ENCODE results near the gene RGS14. TPM values are rescaled to one million over a fixed set of nuclear protein-coding genes. Genes with fewer than 3 reads are reported as not detected.
A peak's percentile ranks its signal among the peaks of the same experiment; 100 is the strongest.

Gene RGS14
- total RNA-seq, 1 donor from 2014 or later, result 4.3 TPM

- intact Hi-C loops (cut with DNase I), result no loop called here
- peak; percentile 81 for DNase-seq (ENCODE audit: low spot score)
These were observed 3.9 kb downstream of the RGS14 start for GRCh38 chr5:177361418-177362291.

- peak; percentile 64 for DNase-seq (ENCODE audit: low spot score)
- intact Hi-C loops (cut with DNase I), result no loop called here
These were observed 4.5 kb downstream of the RGS14 start for GRCh38 chr5:177362292-177362609.

GRCh38 chr5:177362610-177363507 lies 5.1 kb downstream of the RGS14 start:
- peak; percentile 80 for DNase-seq (ENCODE audit: low spot score)
- intact Hi-C loops (cut with DNase I), result no loop called here

GRCh38 chr5:177363565-177363964 lies 5.8 kb downstream of the RGS14 start:
- no peak for DNase-seq (ENCODE audit: low spot score)
- intact Hi-C loops (cut with DNase I), result no loop called here

GRCh38 chr5:177364159-177364962 lies 6.6 kb downstream of the RGS14 start:
- DNase-seq (ENCODE audit: low spot score), result no peak
- intact Hi-C loops (cut with DNase I), result no loop called here

- intact Hi-C loops (cut with DNase I), result loop anchor here (5.0 kb wide), 1 partner anchor 49 kb away; no protein-coding TSS in a partner anchor
- DNase-seq (ENCODE audit: low spot score), result no peak
These were observed 8.3 kb downstream of the RGS14 start for GRCh38 chr5:177365845-177366527.

GRCh38 chr5:177366528-177367322 lies 9.0 kb downstream of the RGS14 start:
- intact Hi-C loops (cut with DNase I), result loop anchor here (5.0 kb wide), 1 partner anchor 49 kb away; no protein-coding TSS in a partner anchor
- peak; percentile 91 for DNase-seq (ENCODE audit: low spot score)

GRCh38 chr5:177367323-177367848 lies 9.7 kb downstream of the RGS14 start:
- DNase-seq (ENCODE audit: low spot score), result no peak
- intact Hi-C loops (cut with DNase I), result loop anchor here (5.0 kb wide), 1 partner anchor 50 kb away; no protein-coding TSS in a partner anchor

GRCh38 chr5:177367981-177368868 lies 10.5 kb downstream of the RGS14 start:
- no peak for DNase-seq (ENCODE audit: low spot score)
- intact Hi-C loops (cut with DNase I), result loop anchor here (5.0 kb wide), 1 partner anchor 51 kb away; no protein-coding TSS in a partner anchor

- no peak for DNase-seq (ENCODE audit: low spot score)
- intact Hi-C loops (cut with DNase I), result loop anchor here (5.0 kb wide), 1 partner anchor 52 kb away; no protein-coding TSS in a partner anchor
These were observed 11.3 kb downstream of the RGS14 start for GRCh38 chr5:177368869-177369644.

- intact Hi-C loops (cut with DNase I), result loop anchor here (5.0 kb wide), 1 partner anchor 53 kb away; no protein-coding TSS in a partner anchor
- DNase-seq (ENCODE audit: low spot score), result no peak
These were observed 12.1 kb downstream of the RGS14 start for GRCh38 chr5:177369645-177370440.

GRCh38 chr5:177370488-177371119 lies 12.9 kb downstream of the RGS14 start:
- intact Hi-C loops (cut with DNase I), result no loop called here
- DNase-seq (ENCODE audit: low spot score), result peak; percentile 85

- no peak for DNase-seq (ENCODE audit: low spot score)
- intact Hi-C loops (cut with DNase I), result no loop called here
These were observed 13.7 kb downstream of the RGS14 start for GRCh38 chr5:177371120-177372033.

Data from cardiac septum (tissue), 1 donor.